ENCODE measurements around the gene CCT3. TPM values are rescaled to one million over a fixed set of nuclear protein-coding genes. Genes with fewer than 3 reads are reported as not detected.
A peak's percentile ranks its signal among the peaks of the same experiment; 100 is the strongest.

Gene CCT3
- total RNA-seq, 1 donor from 2014 or later: 293 TPM

- peaks cover 69 to 81% (median 74%) of the 10 kb centered on the region in 3 donors for H3K36me3 ChIP-seq (ENCODE audit: control insufficient read depth in 3 of 3, insufficient read depth in 3 of 3, low read length in 3 of 3)
- no peaks in the 10 kb centered on the region for H3K9me3 ChIP-seq (ENCODE audit: control insufficient read depth in 3 of 3, low read length in 3 of 3)
- no peak overlapping the region for H3K9ac ChIP-seq (ENCODE audit: low read depth in 1 of 3, low read length in 3 of 3)
- no peaks in the 10 kb centered on the region for H3K27me3 ChIP-seq (ENCODE audit: control insufficient read depth in 3 of 3, insufficient read depth in 3 of 3, low read length in 3 of 3)
- no peak overlapping the region for H3K27ac ChIP-seq (ENCODE audit: low read depth, low read length)
- no peak overlapping the region for H3K4me3 ChIP-seq (ENCODE audit: low read length in 3 of 3)
- H3K4me1 ChIP-seq (ENCODE audit: control insufficient read depth in 3 of 3, insufficient read depth in 3 of 3, low read length in 3 of 3): no peaks in the 10 kb centered on the region
These were observed 69.8 kb downstream of the CCT3 start for GRCh38 chr1:156268336-156268735.

GRCh38 chr1:156266051-156266450, 72.0 kb downstream of the CCT3 start:
- Histone ChIP-seq H3K9me3 (ENCODE audit: control insufficient read depth in 3 of 3, low read length in 3 of 3) (no peaks in the 10 kb centered on the region), H3K36me3 (ENCODE audit: control insufficient read depth in 3 of 3, insufficient read depth in 3 of 3, low read length in 3 of 3) (peaks cover 66 to 76% (median 74%) of the 10 kb centered on the region in 3 donors), H3K4me3 (ENCODE audit: low read length in 3 of 3) (no peak overlapping the region), H3K9ac (ENCODE audit: low read depth in 1 of 3, low read length in 3 of 3) (no peak overlapping the region), H3K27me3 (ENCODE audit: control insufficient read depth in 3 of 3, insufficient read depth in 3 of 3, low read length in 3 of 3) (no peaks in the 10 kb centered on the region), H3K27ac (ENCODE audit: low read depth, low read length) (no peak overlapping the region), H3K4me1 (ENCODE audit: control insufficient read depth in 3 of 3, insufficient read depth in 3 of 3, low read length in 3 of 3) (no peaks in the 10 kb centered on the region)

GRCh38 chr1:156263288-156263655, 74.8 kb downstream of the CCT3 start:
- H3K9ac ChIP-seq (ENCODE audit: low read depth in 1 of 3, low read length in 3 of 3): no peak overlapping the region
- H3K4me3 ChIP-seq (ENCODE audit: low read length in 3 of 3): peak overlapping the region in 1 of 3 donors; percentile 9
- H3K4me1 ChIP-seq (ENCODE audit: control insufficient read depth in 3 of 3, insufficient read depth in 3 of 3, low read length in 3 of 3): no peaks in the 10 kb centered on the region
- no peaks in the 10 kb centered on the region for H3K9me3 ChIP-seq (ENCODE audit: control insufficient read depth in 3 of 3, low read length in 3 of 3)
- H3K27me3 ChIP-seq (ENCODE audit: control insufficient read depth in 3 of 3, insufficient read depth in 3 of 3, low read length in 3 of 3): no peaks in the 10 kb centered on the region
- no peak overlapping the region for H3K27ac ChIP-seq (ENCODE audit: low read depth, low read length)
- peaks cover 81 to 85% (median 83%) of the 10 kb centered on the region in 3 donors for H3K36me3 ChIP-seq (ENCODE audit: control insufficient read depth in 3 of 3, insufficient read depth in 3 of 3, low read length in 3 of 3)

- H3K36me3 ChIP-seq (ENCODE audit: control insufficient read depth in 3 of 3, insufficient read depth in 3 of 3, low read length in 3 of 3): peaks cover 81 to 85% (median 83%) of the 10 kb centered on the region in 3 donors
- H3K27ac ChIP-seq (ENCODE audit: low read depth, low read length): no peak overlapping the region
- H3K9ac ChIP-seq (ENCODE audit: low read depth in 1 of 3, low read length in 3 of 3): no peak overlapping the region
- no peak overlapping the region for H3K4me3 ChIP-seq (ENCODE audit: low read length in 3 of 3)
- H3K4me1 ChIP-seq (ENCODE audit: control insufficient read depth in 3 of 3, insufficient read depth in 3 of 3, low read length in 3 of 3): no peaks in the 10 kb centered on the region
- H3K27me3 ChIP-seq (ENCODE audit: control insufficient read depth in 3 of 3, insufficient read depth in 3 of 3, low read length in 3 of 3): no peaks in the 10 kb centered on the region
- H3K9me3 ChIP-seq (ENCODE audit: control insufficient read depth in 3 of 3, low read length in 3 of 3): no peaks in the 10 kb centered on the region
These were observed 75.4 kb downstream of the CCT3 start for GRCh38 chr1:156262461-156263287.

GRCh38 chr1:156260896-156261295, 77.2 kb downstream of the CCT3 start:
- H3K36me3 ChIP-seq (ENCODE audit: control insufficient read depth in 3 of 3, insufficient read depth in 3 of 3, low read length in 3 of 3): peaks cover 73 to 83% (median 80%) of the 10 kb centered on the region in 3 donors

GRCh38 chr1:156259805-156260204, 78.3 kb downstream of the CCT3 start:
- no peak overlapping the region for H3K4me3 ChIP-seq (ENCODE audit: low read length in 3 of 3)
- no peak overlapping the region for H3K9ac ChIP-seq (ENCODE audit: low read depth in 1 of 3, low read length in 3 of 3)
- H3K36me3 ChIP-seq (ENCODE audit: control insufficient read depth in 3 of 3, insufficient read depth in 3 of 3, low read length in 3 of 3): peaks cover 65 to 76% (median 75%) of the 10 kb centered on the region in 3 donors
- no peaks in the 10 kb centered on the region for H3K27me3 ChIP-seq (ENCODE audit: control insufficient read depth in 3 of 3, insufficient read depth in 3 of 3, low read length in 3 of 3)
- no peaks in the 10 kb centered on the region for H3K9me3 ChIP-seq (ENCODE audit: control insufficient read depth in 3 of 3, low read length in 3 of 3)
- no peaks in the 10 kb centered on the region for H3K4me1 ChIP-seq (ENCODE audit: control insufficient read depth in 3 of 3, insufficient read depth in 3 of 3, low read length in 3 of 3)
- H3K27ac ChIP-seq (ENCODE audit: low read depth, low read length): no peak overlapping the region

More at GRCh38 chr1:156260896-156261295, 77.2 kb downstream of the CCT3 start:
- no peaks in the 10 kb centered on the region for H3K27me3 ChIP-seq (ENCODE audit: control insufficient read depth in 3 of 3, insufficient read depth in 3 of 3, low read length in 3 of 3)
- H3K27ac ChIP-seq (ENCODE audit: low read depth, low read length): no peak overlapping the region
- no peaks in the 10 kb centered on the region for H3K4me1 ChIP-seq (ENCODE audit: control insufficient read depth in 3 of 3, insufficient read depth in 3 of 3, low read length in 3 of 3)
- no peaks in the 10 kb centered on the region for H3K9me3 ChIP-seq (ENCODE audit: control insufficient read depth in 3 of 3, low read length in 3 of 3)
- no peak overlapping the region for H3K4me3 ChIP-seq (ENCODE audit: low read length in 3 of 3)
- no peak overlapping the region for H3K9ac ChIP-seq (ENCODE audit: low read depth in 1 of 3, low read length in 3 of 3)

Other genes starting within 250 kb of the CCT3 start
- 399 TPM for gene LMNA, start 223.6 kb downstream of the CCT3 start, total RNA-seq
- gene SEMA4A, start 184.7 kb downstream of the CCT3 start, total RNA-seq: 4.2 TPM
- 3.1 TPM for gene SLC25A44, start 144.2 kb downstream of the CCT3 start, total RNA-seq
- gene PMF1, start 125.3 kb downstream of the CCT3 start, total RNA-seq: 50.6 TPM
- 1.0 TPM for gene BGLAP, start 96.1 kb downstream of the CCT3 start, total RNA-seq
- 1.0 TPM for gene PAQR6, start 90.2 kb downstream of the CCT3 start, total RNA-seq
- gene SMG5, start 55.5 kb downstream of the CCT3 start, total RNA-seq: 25.6 TPM
- gene TMEM79, start 54.0 kb downstream of the CCT3 start, total RNA-seq: 4.2 TPM
- gene GLMP, start 42.6 kb downstream of the CCT3 start, total RNA-seq: 20.4 TPM
- not detected for gene VHLL, start 39.0 kb downstream of the CCT3 start, total RNA-seq
- 2.1 TPM for gene TSACC, start 234 bp upstream of the CCT3 start, total RNA-seq
- not detected for gene RHBG, start 30.9 kb upstream of the CCT3 start, total RNA-seq
- 7.8 TPM for gene MEF2D, start 162.5 kb upstream of the CCT3 start, total RNA-seq
- gene IQGAP3, start 234.3 kb upstream of the CCT3 start, total RNA-seq: 3.7 TPM
- gene TTC24, start 241.4 kb upstream of the CCT3 start, total RNA-seq: not detected